ENCODE results near the gene TRIM17. TPM values are rescaled to one million over a fixed set of nuclear protein-coding genes. Genes with fewer than 3 reads are reported as not detected.

Gene TRIM17
- total RNA-seq, 2 experiments from 2014 or later, result 1.9 to 2.7 TPM

DNA sequence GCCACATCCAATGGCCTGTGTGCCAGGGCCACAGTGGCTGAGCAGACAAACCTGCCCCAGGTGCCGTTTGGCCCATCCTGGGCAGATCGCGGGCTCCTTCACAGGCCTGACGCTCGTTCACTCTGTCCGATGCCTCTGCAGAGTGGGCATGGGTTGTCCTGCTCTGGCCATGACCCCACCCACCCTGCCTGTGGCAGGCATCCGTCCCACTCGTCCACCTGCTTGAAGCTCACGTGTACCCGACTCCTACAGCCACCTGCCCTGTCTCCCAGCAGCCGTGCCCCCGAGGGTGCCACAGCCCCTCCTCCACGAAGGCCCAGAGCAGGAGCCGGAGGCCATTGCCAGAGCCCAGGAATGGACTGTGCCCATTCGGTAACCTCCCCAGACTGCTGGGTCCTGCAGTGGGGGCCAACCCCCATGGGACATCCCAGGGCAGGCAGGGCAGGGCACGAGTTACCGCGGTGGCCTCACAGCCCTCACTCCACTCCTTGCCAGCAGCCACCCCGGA lies 51.9 kb downstream of the TRIM17 start:
- TF ChIP-seq CTCF (IDR thresholded peaks at IDR 0.05), result no peak
- DNase-seq (no peak), ATAC-seq (no peak)
- H3K27me3 Mint-ChIP-seq, result no peaks in the 10 kb centered on the region
- no peak overlapping the region for H3K4me3 Mint-ChIP-seq
- H3K9me3 Mint-ChIP-seq, result no peaks in the 10 kb centered on the region
- ChIA-PET POLR2A (interaction anchor here (1.6 kb wide), 1 partner anchor 22 kb away, joined by 4 read pairs; no protein-coding TSS in a partner anchor), CTCF (no interaction called here)
- no peaks in the 10 kb centered on the region for H3K36me3 Mint-ChIP-seq (ENCODE audit: low read depth)
- H3K27ac Mint-ChIP-seq, result no peak overlapping the region
- H3K4me1 Mint-ChIP-seq (ENCODE audit: low read depth), result no peaks in the 10 kb centered on the region
- intact Hi-C loops (cut with micrococcal nuclease), result no loop called here

GRCh38 chr1:228364068-228364705 lies 52.5 kb downstream of the TRIM17 start:
- Mint-ChIP-seq H3K27ac (no peak overlapping the region), H3K27me3 (no peaks in the 10 kb centered on the region), H3K4me3 (no peak overlapping the region), H3K9me3 (no peaks in the 10 kb centered on the region), H3K4me1 (ENCODE audit: low read depth) (no peaks in the 10 kb centered on the region), H3K36me3 (ENCODE audit: low read depth) (no peaks in the 10 kb centered on the region)
- POLR2A ChIA-PET, result interaction anchor here (1.6 kb wide), 1 partner anchor 21 kb away, joined by 4 read pairs; no protein-coding TSS in a partner anchor
- ATAC-seq (no peak), DNase-seq (no peak)
- intact Hi-C loops (cut with micrococcal nuclease), result no loop called here
- CTCF ChIA-PET, result no interaction called here
- TF ChIP-seq CTCF (IDR thresholded peaks at IDR 0.05), result no peak

GRCh38 chr1:228363686-228364067 lies 53.0 kb downstream of the TRIM17 start:
- no peaks in the 10 kb centered on the region for H3K36me3 Mint-ChIP-seq (ENCODE audit: low read depth)
- ATAC-seq (no peak), DNase-seq (no peak)
- POLR2A ChIA-PET, result no interaction called here
- no peak overlapping the region for H3K27ac Mint-ChIP-seq
- no peak for TF ChIP-seq CTCF (IDR thresholded peaks at IDR 0.05)
- no peaks in the 10 kb centered on the region for H3K27me3 Mint-ChIP-seq
- H3K9me3 Mint-ChIP-seq, result no peaks in the 10 kb centered on the region
- no peak overlapping the region for H3K4me3 Mint-ChIP-seq
- intact Hi-C loops (cut with micrococcal nuclease), result no loop called here
- no peaks in the 10 kb centered on the region for H3K4me1 Mint-ChIP-seq (ENCODE audit: low read depth)
- CTCF ChIA-PET, result no interaction called here

GRCh38 chr1:228362884-228363450 lies 53.7 kb downstream of the TRIM17 start:
- DNase-seq, result no peak
- no peaks in the 10 kb centered on the region for H3K27me3 Mint-ChIP-seq
- no peak overlapping the region for H3K27ac Mint-ChIP-seq
- ChIA-PET CTCF (no interaction called here), POLR2A (no interaction called here)
- TF ChIP-seq CTCF (IDR thresholded peaks at IDR 0.05), result no peak
- no peaks in the 10 kb centered on the region for H3K4me1 Mint-ChIP-seq (ENCODE audit: low read depth)
- intact Hi-C loops (cut with micrococcal nuclease), result no loop called here
- no peak for ATAC-seq
- H3K36me3 Mint-ChIP-seq (ENCODE audit: low read depth), result no peaks in the 10 kb centered on the region
- H3K4me3 Mint-ChIP-seq, result no peak overlapping the region
- no peaks in the 10 kb centered on the region for H3K9me3 Mint-ChIP-seq

DNA sequence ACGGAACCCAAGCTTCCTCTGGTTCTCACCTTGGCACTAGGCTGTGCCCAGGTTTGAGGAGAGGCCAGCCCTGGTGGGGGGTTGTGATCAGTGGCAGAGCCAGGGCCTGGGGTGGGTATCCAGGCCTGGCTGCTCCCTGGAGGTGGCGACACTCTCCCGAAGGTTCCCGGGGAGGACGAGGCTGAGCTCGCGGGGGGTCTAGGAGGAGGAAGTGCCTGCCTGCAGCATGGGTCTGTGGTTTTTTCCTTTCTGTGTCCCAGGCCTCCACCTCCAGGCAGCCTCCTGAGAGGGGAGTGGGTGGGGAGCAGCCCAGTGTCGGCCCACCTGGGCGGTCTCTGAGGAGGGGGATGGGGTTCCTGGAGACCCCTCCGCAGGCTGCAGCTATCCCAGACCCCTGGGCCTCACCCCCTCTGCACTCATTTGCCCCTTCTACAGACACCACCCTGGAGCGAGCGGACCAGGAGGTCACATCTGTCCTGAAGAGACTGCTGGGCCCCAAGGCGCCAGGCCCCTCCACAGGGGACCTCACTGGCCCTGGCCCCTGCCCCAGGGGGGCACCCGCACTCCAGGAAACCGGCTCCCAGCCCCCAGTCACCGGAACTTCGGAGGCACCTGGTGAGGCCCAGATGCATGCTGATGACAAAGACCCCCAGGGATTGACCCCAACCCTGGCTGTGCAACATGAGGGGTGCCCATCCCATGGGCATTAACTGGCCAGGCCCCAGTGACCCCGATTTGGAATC lies 54.3 kb downstream of the TRIM17 start:
- DNase-seq (no peak), ATAC-seq (no peak)
- intact Hi-C loops (cut with micrococcal nuclease), result no loop called here
- POLR2A ChIA-PET, result no interaction called here
- Mint-ChIP-seq H3K36me3 (ENCODE audit: low read depth) (no peaks in the 10 kb centered on the region), H3K4me3 (no peak overlapping the region), H3K27ac (no peak overlapping the region), H3K9me3 (no peaks in the 10 kb centered on the region), H3K27me3 (no peaks in the 10 kb centered on the region), H3K4me1 (ENCODE audit: low read depth) (no peaks in the 10 kb centered on the region)
- TF ChIP-seq CTCF (IDR thresholded peaks at IDR 0.05), result no peak
- CTCF ChIA-PET, result no interaction called here
